ENCODE measurements around the gene SLC5A4. TPM values are rescaled to one million over a fixed set of nuclear protein-coding genes. Genes with fewer than 3 reads are reported as not detected.

Gene SLC5A4
- total and polyA plus RNA-seq, 2 of the 4 experiments (the other 2 are of a cell fraction): 0.10 to 0.18 TPM

- H3K9ac ChIP-seq (ENCODE audit: low read depth, low read length): no peak overlapping the region
- H3K4me1 ChIP-seq (ENCODE audit: control insufficient read depth, insufficient read depth, low read length): no peaks in the 10 kb centered on the region
- no peak overlapping the region for H3K23ac ChIP-seq (ENCODE audit: low read depth, low read length)
- ATAC-seq (ENCODE audit: low read depth) (no peak), DNase-seq (no peak)
- H2AK9ac ChIP-seq (replicated peaks; ENCODE audit: low read depth, low read length, poor library complexity): no peak overlapping the region
- in situ Hi-C loops (cut with MboI; ENCODE audit: low sequenced_read_pairs): no loop called here
- no peaks in the 10 kb centered on the region for H3K36me3 ChIP-seq (ENCODE audit: control insufficient read depth, insufficient read depth, low read length)
- H2BK5ac ChIP-seq (ENCODE audit: low read depth, low read length, poor library complexity, severe bottlenecking): no peak overlapping the region
- intact Hi-C loops (cut with micrococcal nuclease): loop anchor here (5.0 kb wide), 1 partner anchor 746 kb away; no protein-coding TSS in a partner anchor
- dilution Hi-C loops (cut with HindIII; ENCODE audit: low sequenced_read_pairs, unreplicated experiment): no loop called here
- BruUV-seq (replicated peaks): no TSS peak
- H4K5ac ChIP-seq (ENCODE audit: low read depth, low read length): no peak overlapping the region
- TF ChIP-seq CEBPB (IDR thresholded peaks at IDR 0.05; ENCODE audit: low read depth, low read length) (no peak), RCOR1 (IDR thresholded peaks at IDR 0.05; ENCODE audit: insufficient replicate concordance, low read length) (no peak), RFX5 (IDR thresholded peaks at IDR 0.05; ENCODE audit: low read depth, low read length) (no peak), FOS (IDR thresholded peaks at IDR 0.05; ENCODE audit: low read depth, low read length) (no peak), RAD21 (IDR thresholded peaks at IDR 0.05; ENCODE audit: low read length) (no peak), POLR2A (IDR thresholded peaks at IDR 0.05; ENCODE audit: low read depth, low read length) (no peak), SMC3 (IDR thresholded peaks at IDR 0.05; ENCODE audit: low read depth, low read length) (no peak), MAFK (IDR thresholded peaks at IDR 0.05; ENCODE audit: low read depth, low read length) (no peak), MXI1 (IDR thresholded peaks at IDR 0.05; ENCODE audit: borderline replicate concordance, low read depth, low read length) (no peak), BHLHE40 (IDR thresholded peaks at IDR 0.05; ENCODE audit: low read depth, low read length) (no peak), USF2 (IDR thresholded peaks at IDR 0.05; ENCODE audit: low read depth, low read length) (no peak), ELK1 (IDR thresholded peaks at IDR 0.05; ENCODE audit: borderline replicate concordance, low read depth, low read length) (no peak), CTCF (conservative IDR thresholded peaks at IDR 0.05; ENCODE audit: low read depth, low read length) (no peak), CHD1 (IDR thresholded peaks at IDR 0.05; ENCODE audit: low read depth, low read length) (no peak)
- no peak overlapping the region for H2AK5ac ChIP-seq (ENCODE audit: low read depth, low read length)
- POLR2A ChIA-PET (ENCODE audit: unreplicated experiment): interaction anchor here (0.6 kb wide), 1 partner anchor 225 kb away, joined by 14 read pairs; no protein-coding TSS in a partner anchor
- no peaks in the 10 kb centered on the region for H3K79me1 ChIP-seq (ENCODE audit: low read depth in 1 of 2, low read length in 2 of 2)
- H3K14ac ChIP-seq (replicated peaks; ENCODE audit: low read depth, low read length): no peak overlapping the region
- WGBS, 2 experiments (ENCODE audit: extremely low coverage in 2 of 2, insufficient read length in 1 of 2): 4% methylated on average over 19 of the region's 73 CpGs; no CpG with 5 or more reads in 1 of the 2 experiments
- no peak overlapping the region for H4K8ac ChIP-seq (ENCODE audit: low read depth in 2 of 2, low read length in 2 of 2)
- no peak overlapping the region for H3K18ac ChIP-seq (ENCODE audit: low read depth, low read length)
- no peaks in the 10 kb centered on the region for H3K9me1 ChIP-seq (ENCODE audit: insufficient read depth, low read length)
- H2BK120ac ChIP-seq (ENCODE audit: low read depth, low read length): no peak overlapping the region
- no peak overlapping the region for H3K56ac ChIP-seq (ENCODE audit: extremely low read depth, insufficient read depth, low read length)
- no peak overlapping the region for H2BK15ac ChIP-seq (ENCODE audit: low read depth, low read length)
- H4K91ac ChIP-seq (ENCODE audit: insufficient read depth, low read depth, low read length): no peak overlapping the region
- CTCF ChIA-PET: no interaction called here
- H3K9me3 ChIP-seq (ENCODE audit: control insufficient read depth, insufficient read depth, low read length): no peaks in the 10 kb centered on the region
- H3K27ac ChIP-seq (ENCODE audit: insufficient read depth, low read length): no peak overlapping the region
- no peak overlapping the region for H2BK20ac ChIP-seq (ENCODE audit: low read depth, low read length)
- H2AFZ ChIP-seq (replicated peaks; ENCODE audit: low read length, poor library complexity): no peak overlapping the region
- H3K4ac ChIP-seq (ENCODE audit: low read depth, low read length): no peak overlapping the region
- peaks cover 3% of the 10 kb centered on the region; the same call in 1 of the 2 replicates for H3K27me3 ChIP-seq (ENCODE audit: control insufficient read depth, insufficient read depth, low read length)
- no peak overlapping the region for H3K4me2 ChIP-seq (ENCODE audit: low read depth, low read length)
- H4K20me1 ChIP-seq (ENCODE audit: insufficient read depth, low read length): no peaks in the 10 kb centered on the region
- H3K4me3 ChIP-seq (ENCODE audit: insufficient read depth, low read depth, low read length): no peak overlapping the region
Observed at GRCh38 chr22:32175683-32176644, 79.2 kb downstream of the SLC5A4 start.

Measured in IMR-90 (cell line).